H1 (cell line): Measurements from ENCODE around the gene DAG1. TPM values are rescaled to one million over a fixed set of nuclear protein-coding genes. Genes with fewer than 3 reads are reported as not detected.

Experiments
- CHD7 ChIP-seq: fragments of 300-600 bp; sonication (generic); IDR thresholded peaks from 2 replicates; pipeline ENCODE4 v1.7.1; 2012; ENCODE audit warnings: low read length, moderate library complexity, mild to moderate bottlenecking, inconsistent platforms; ENCODE audit not compliant: insufficient replicate concordance
- GTF2F1 ChIP-seq: IDR thresholded peaks from 2 replicates; pipeline ENCODE4 v1.6.1; 2012; ENCODE audit warnings: low read depth, low read length, improper control_type of control experiment, borderline replicate concordance
- HDAC2 ChIP-seq, 2 experiments: fragments of 300-600 bp in 1 of 2; sonication (generic) in 1 of 2; IDR thresholded peaks; 2 replicates each; pipeline ENCODE4 v1.6.1; 2011 to 2012; ENCODE audit warnings: low read depth in 2 of 2, low read length in 2 of 2, mild to moderate bottlenecking in 2 of 2, moderate library complexity in 2 of 2, borderline replicate concordance in 1 of 2, inconsistent platforms in 1 of 2
- KDM4A ChIP-seq: IDR thresholded peaks from one replicate; pipeline ENCODE4 v1.7.1; 2012; ENCODE audit warnings: low read depth, mild to moderate bottlenecking, moderate library complexity, low read length, inconsistent platforms; ENCODE audit not compliant: severe bottlenecking
- MAX ChIP-seq: IDR thresholded peaks from 2 replicates; pipeline ENCODE4 v1.6.1; 2012; ENCODE audit warnings: inconsistent platforms
- PHF8 ChIP-seq: fragments of 200-600 bp; sonication (generic); conservative IDR thresholded peaks from 2 replicates; pipeline ENCODE4 v1.7.1; 2012; ENCODE audit warnings: low read depth, mild to moderate bottlenecking, inconsistent platforms, low read length, moderate library complexity
- RBBP5 ChIP-seq: IDR thresholded peaks from 2 replicates; pipeline ENCODE4 v1.7.1; 2012; ENCODE audit warnings: low read depth, mild to moderate bottlenecking, inconsistent platforms, low read length, moderate library complexity, borderline replicate concordance
- RXRA ChIP-seq: IDR thresholded peaks from 2 replicates; pipeline ENCODE4 v1.6.1; 2011; ENCODE audit warnings: low read depth, mild to moderate bottlenecking, low read length, moderate library complexity; ENCODE audit not compliant: insufficient read depth
- polyA plus RNA-seq, 7 experiments: library from polyadenylated mRNA; depleted of rRNA in 3 of 7; stranded (reverse) in 5 of 7; unstranded in 2 of 7; fragments of >200 nt in 5 of 7; fragments of 200-250 nt in 2 of 7; gene quantifications; 1 replicate in 5 of 7; 2 replicates in 1 of 7; 4 replicates in 1 of 7; pipeline versions ENCODE4 v1.2.1 to v1.2.3, GENCODE V29; 2011 to 2013; ENCODE audit warnings: missing spikeins in 2 of 7, mixed read lengths in 2 of 7
- total RNA-seq: library from RNA; stranded (reverse); fragmentation: NEBNext Ultra II Directional; extraction: Animal tissue kit (Norgen Biotek cat#: 25700); gene quantifications from 2 replicates; pipeline ENCODE4 v1.2.1, GENCODE V29; 2021

Gene DAG1
- total and polyA plus RNA-seq, 2 of the 8 experiments (the other 6 are each of a cell fraction or from before 2014, with no cell fraction given): 97.5 to 138 TPM

GRCh38 chr3:49553692-49554632, 83.9 kb downstream of the DAG1 start, which contains the start of gene BSN (continued):
- no peak for TF ChIP-seq CHD7
- TF ChIP-seq PHF8: peak; percentile 45
- peak; percentile 65; the same call in 1 of the 2 replicates for TF ChIP-seq MAX
- no peak for TF ChIP-seq GTF2F1
- no peak for TF ChIP-seq RXRA
- TF ChIP-seq RBBP5: no peak
- peak in 1 of 2 experiments; percentile 11; a peak in 1 of 4 replicates for TF ChIP-seq HDAC2 (IDR thresholded peaks at IDR 0.05; ENCODE audit: borderline replicate concordance in 1 of 2, low read depth in 2 of 2, low read length in 2 of 2)
- peak; percentile 54 for TF ChIP-seq KDM4A
